Ishikawa (cell line): ENCODE measurements around the gene PHLPP2.

Experiments
- CEBPB ChIP-seq: IDR thresholded peaks from 2 replicates; pipeline ENCODE4 v1.6.1; 2012
- CREB1 ChIP-seq: IDR thresholded peaks from 2 replicates; pipeline ENCODE4 v1.6.1; 2012; ENCODE audit warnings: low read depth
- EGR1 ChIP-seq: IDR thresholded peaks from 2 replicates; pipeline ENCODE4 v1.6.1; 2012
- EP300 ChIP-seq: IDR thresholded peaks from 2 replicates; pipeline ENCODE4 v1.6.1; 2012; ENCODE audit warnings: borderline replicate concordance
- FOXM1 ChIP-seq: IDR thresholded peaks from 2 replicates; pipeline ENCODE4 v1.6.1; 2012; ENCODE audit warnings: low read depth, borderline replicate concordance
- RAD21 ChIP-seq: IDR thresholded peaks from 2 replicates; pipeline ENCODE4 v1.6.1; 2012; ENCODE audit warnings: low read depth
- TF ChIP-seq, protein P1 (sequence below): IDR thresholded peaks from 2 replicates; pipeline ENCODE4 v1.6.1; 2012

DNA sequence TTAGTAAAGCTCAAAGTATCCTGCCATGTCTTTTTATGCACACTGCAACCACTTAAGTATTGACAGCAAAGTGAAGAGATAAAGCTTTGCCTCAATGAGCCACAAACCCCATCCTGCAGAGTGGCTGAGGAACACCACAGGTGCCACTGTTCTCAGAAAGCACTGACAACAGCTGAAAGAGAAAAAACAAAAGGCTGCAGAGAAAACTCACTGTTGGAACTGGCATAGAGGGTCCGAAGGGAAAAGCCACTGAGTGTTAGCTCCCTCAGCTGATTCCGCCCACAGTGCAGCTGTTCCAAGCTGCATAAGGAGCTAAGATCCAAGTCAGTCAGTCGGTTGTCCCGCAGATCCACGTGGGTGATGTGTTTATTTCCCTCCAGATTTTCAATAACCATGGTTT, 48.3 kb downstream of the PHLPP2 start:
- TF ChIP-seq CEBPB (no peak), FOXM1 (no peak), EGR1 (no peak), EP300 (no peak), CREB1 (no peak), RAD21 (no peak)
- TF ChIP-seq, protein P1, sequence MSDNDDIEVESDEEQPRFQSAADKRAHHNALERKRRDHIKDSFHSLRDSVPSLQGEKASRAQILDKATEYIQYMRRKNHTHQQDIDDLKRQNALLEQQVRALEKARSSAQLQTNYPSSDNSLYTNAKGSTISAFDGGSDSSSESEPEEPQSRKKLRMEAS = no peak
